Eye (tissue), 1 donor: Measurements from ENCODE around the gene KANSL1.
A peak's percentile ranks its signal among the peaks of the same experiment; 100 is the strongest.
"Not testable (repeated sequence)": the region's sequence is repeated elsewhere in the genome, so short reads cannot be mapped to it uniquely, and the experiment has no call there.

Source experiments
- DNase-seq: peaks from one replicate; pipeline ENCODE4 v3.0.0-alpha.2; 2015

KANSL1 gene

GRCh38 chr17:46193151-46193625 lies at the start of gene KANSL1:
KANSL1 (minus strand) TSS chr17:46193429; CDS start chr17:46172143, 21,286 bp downstream.
- DNase-seq = peak; percentile 98

GRCh38 chr17:46231359-46231758 lies 38.1 kb upstream of the KANSL1 start:
- DNase-seq = not testable (repeated sequence)

- peak; percentile 98 for DNase-seq
These were observed 32.1 kb upstream of the KANSL1 start for GRCh38 chr17:46225274-46225794.

- peak; percentile 46 for DNase-seq
These were observed 31.6 kb upstream of the KANSL1 start for GRCh38 chr17:46224864-46225263.

GRCh38 chr17:46223041-46223440 lies 29.8 kb upstream of the KANSL1 start:
- not testable (repeated sequence) for DNase-seq

- no peak for DNase-seq
These were observed 23.5 kb upstream of the KANSL1 start for GRCh38 chr17:46216682-46217081.

- DNase-seq = peak; percentile 92
These were observed 19.6 kb upstream of the KANSL1 start for GRCh38 chr17:46212634-46213435.

- no peak for DNase-seq
These were observed 15.8 kb upstream of the KANSL1 start for GRCh38 chr17:46208997-46209396.

GRCh38 chr17:46205975-46206374 lies 12.7 kb upstream of the KANSL1 start:
- no peak for DNase-seq

- no peak for DNase-seq
These were observed 9.2 kb upstream of the KANSL1 start for GRCh38 chr17:46202424-46202823.

GRCh38 chr17:46201491-46201890 lies 8.3 kb upstream of the KANSL1 start:
- no peak for DNase-seq

GRCh38 chr17:46200197-46200596 lies 7.0 kb upstream of the KANSL1 start:
- DNase-seq = no peak

GRCh38 chr17:46199379-46199778 lies 6.2 kb upstream of the KANSL1 start:
- no peak for DNase-seq

GRCh38 chr17:46198233-46198632 lies 5.0 kb upstream of the KANSL1 start:
- DNase-seq = no peak

GRCh38 chr17:46197530-46197929 lies 4.3 kb upstream of the KANSL1 start:
- DNase-seq = no peak

GRCh38 chr17:46195939-46196716 lies 2.9 kb upstream of the KANSL1 start:
- no peak for DNase-seq

- DNase-seq = no peak
These were observed 2.1 kb upstream of the KANSL1 start for GRCh38 chr17:46195217-46195855.

GRCh38 chr17:46194393-46195216 lies 1.4 kb upstream of the KANSL1 start:
- peak; percentile 74 for DNase-seq

GRCh38 chr17:46193626-46194392 lies 580 bp upstream of the KANSL1 start:
- peak; percentile 98 for DNase-seq

- DNase-seq = peak; percentile 95
These were observed 634 bp downstream of the KANSL1 start for GRCh38 chr17:46192439-46193150.

- no peak for DNase-seq
These were observed 1.1 kb downstream of the KANSL1 start for GRCh38 chr17:46192189-46192438.
